Heart left ventricle (tissue), 13 donors: ENCODE results near the gene SLC35B3.

Experiments
- POLR2A ChIP-seq, 2 donors: fragments of 450-650 bp; IDR thresholded peaks; one replicate each; pipeline ENCODE4 v1.6.1; 2017; ENCODE audit warnings: antibody characterized with exemption in 2 of 2, mild to moderate bottlenecking in 2 of 2, moderate library complexity in 2 of 2
- TF ChIP-seq, protein P1 (sequence below), 12 donors: fragments of 200-600 bp; sonication (generic) in 4 of 12; IDR thresholded peaks; one replicate each; pipeline versions ENCODE4 v1.5.0 to v1.8.0; 2018 to 2022; ENCODE audit warnings: antibody characterized with exemption in 12 of 12, mild to moderate bottlenecking in 5 of 12
- donor health status: ischemic (EF 13 %, LVEDD 7.1; RV severe dilation, severe dysfunction).
- donor health status: DM: no; HTN: yes; CAD: no.
- donor health status: DM: no; HTN: no; CAD: no.
- donor health status: ischemic (EF 25% LVEDD 6.9; RV normal size, moderate dysfunction).
- donor health status: ischemic (EF 25% LVEDD 5.7; RV mildly dilated, moderate dysfunction).
- donor health status: ischemic (EF 35%, LVEDD 5.7; RV mildly dilated, moderate dysfunction).
- donor health status: nonischemic (EF 11% LVEDD 7.7; RV severe dilation, severe dysfunction).
- donor health status: DM: yes; HTN: yes; CAD: no.
- donor health status: PGD.
- donor health status: ischemic (EF 29% LVEDD 5.4; RV normal size, mild dysfunction).
- donor health status: nonischemic (EF 23%, LVEDD 6.1; RV moderate dilation, normal function).

GRCh38 chr6:8382434-8382833 lies 52.9 kb downstream of the SLC35B3 start:
- TF ChIP-seq, protein P1, sequence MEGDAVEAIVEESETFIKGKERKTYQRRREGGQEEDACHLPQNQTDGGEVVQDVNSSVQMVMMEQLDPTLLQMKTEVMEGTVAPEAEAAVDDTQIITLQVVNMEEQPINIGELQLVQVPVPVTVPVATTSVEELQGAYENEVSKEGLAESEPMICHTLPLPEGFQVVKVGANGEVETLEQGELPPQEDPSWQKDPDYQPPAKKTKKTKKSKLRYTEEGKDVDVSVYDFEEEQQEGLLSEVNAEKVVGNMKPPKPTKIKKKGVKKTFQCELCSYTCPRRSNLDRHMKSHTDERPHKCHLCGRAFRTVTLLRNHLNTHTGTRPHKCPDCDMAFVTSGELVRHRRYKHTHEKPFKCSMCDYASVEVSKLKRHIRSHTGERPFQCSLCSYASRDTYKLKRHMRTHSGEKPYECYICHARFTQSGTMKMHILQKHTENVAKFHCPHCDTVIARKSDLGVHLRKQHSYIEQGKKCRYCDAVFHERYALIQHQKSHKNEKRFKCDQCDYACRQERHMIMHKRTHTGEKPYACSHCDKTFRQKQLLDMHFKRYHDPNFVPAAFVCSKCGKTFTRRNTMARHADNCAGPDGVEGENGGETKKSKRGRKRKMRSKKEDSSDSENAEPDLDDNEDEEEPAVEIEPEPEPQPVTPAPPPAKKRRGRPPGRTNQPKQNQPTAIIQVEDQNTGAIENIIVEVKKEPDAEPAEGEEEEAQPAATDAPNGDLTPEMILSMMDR (IDR thresholded peaks at IDR 0.05): no peak
- no peak for TF ChIP-seq POLR2A (IDR thresholded peaks at IDR 0.05)
